C4-2B (cell line): ENCODE results near the gene SLC26A3.

ENCODE experiments used
- CTCF ChIP-seq: fragments of 450-650 bp; conservative IDR thresholded peaks from 2 replicates; pipeline ENCODE4 v1.5.1; 2017; ENCODE audit warnings: mild to moderate bottlenecking
- ZFX ChIP-seq: fragments of 450-650 bp; IDR thresholded peaks from 2 replicates; pipeline ENCODE4 v1.6.1; 2017

- peak; percentile 34 for TF ChIP-seq CTCF
- no peak for TF ChIP-seq ZFX
Observed at GRCh38 chr7:107754642-107755041, 48.4 kb downstream of the SLC26A3 start.
